ENCODE data around the gene INTS6.

The INTS6 gene

DNA sequence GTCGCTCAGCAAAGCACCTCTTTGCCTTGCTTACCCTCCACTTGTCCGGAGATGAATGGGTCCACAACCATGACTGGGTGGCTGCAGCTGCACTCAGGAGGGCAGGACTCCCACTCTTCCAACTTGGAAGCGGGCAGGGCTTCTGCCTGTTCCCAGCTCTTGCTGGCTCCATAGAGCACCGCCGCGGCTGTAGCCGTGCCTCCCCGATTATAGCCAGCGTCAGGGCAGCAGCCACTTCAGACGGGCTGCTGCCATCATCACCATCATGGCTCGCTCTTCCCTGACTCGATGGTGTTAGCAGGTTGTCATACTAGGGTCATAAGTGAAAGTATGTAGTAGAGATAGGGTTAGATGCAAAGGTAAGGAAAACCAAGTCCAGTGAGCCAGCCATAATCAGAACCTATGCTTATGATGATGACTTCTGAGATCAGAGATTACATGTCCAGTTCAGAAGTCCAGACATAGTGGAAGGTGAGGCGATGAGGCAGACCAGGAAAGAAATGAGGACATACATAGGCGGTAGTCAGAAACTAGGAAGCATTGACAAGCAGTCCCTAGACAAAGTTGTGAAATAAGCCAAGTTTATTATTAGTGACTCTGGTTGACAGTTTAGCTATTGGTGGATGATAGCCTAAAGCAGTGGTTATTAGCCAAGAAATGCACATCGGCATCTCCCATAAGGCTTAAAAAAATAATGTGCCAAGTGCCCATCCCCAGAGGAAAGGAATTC, 4.4 kb upstream of the INTS6 start:
- no peak for DNase-seq

DNA sequence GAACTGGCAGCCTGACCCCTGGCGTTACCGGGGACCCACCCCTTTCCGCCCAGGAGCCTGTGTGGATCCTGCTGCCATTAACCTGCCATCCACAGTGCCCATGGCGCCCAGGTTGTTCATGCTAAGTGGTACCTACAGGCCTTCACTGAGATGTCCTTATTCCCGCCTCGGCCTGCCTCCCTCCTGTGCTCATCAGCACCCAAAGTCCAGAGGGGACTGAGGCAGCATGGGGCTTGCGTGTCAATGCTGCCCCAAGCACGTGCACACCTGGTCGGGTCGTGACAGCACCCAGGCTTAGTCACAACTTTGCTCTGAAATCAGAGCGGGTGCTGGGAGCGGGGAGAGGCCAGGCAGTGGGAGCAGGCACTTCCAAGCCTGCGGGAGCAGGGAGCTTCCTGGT, 3.7 kb upstream of the INTS6 start:
- no peak for DNase-seq

DNA sequence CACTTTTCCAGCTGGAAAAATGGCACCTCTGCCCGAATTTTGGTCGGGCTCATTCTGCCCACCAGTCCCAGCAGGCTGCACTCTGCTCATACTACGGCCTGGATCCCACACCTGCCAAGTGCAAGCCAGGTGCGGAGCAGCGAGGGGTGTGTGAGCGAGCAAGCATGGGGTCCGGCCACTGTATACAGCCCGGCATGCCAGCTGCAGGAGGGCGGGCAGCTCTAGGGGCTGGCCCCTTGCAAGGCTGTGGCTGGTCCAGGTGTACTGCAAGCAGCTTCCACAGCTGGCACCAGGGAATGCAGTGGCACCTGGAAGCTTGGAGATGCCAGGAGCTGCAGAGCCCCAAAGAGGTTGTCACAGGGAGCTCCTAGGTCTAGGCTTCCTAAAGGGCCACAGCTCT, 2.7 kb upstream of the INTS6 start:
- no peak for DNase-seq

DNA sequence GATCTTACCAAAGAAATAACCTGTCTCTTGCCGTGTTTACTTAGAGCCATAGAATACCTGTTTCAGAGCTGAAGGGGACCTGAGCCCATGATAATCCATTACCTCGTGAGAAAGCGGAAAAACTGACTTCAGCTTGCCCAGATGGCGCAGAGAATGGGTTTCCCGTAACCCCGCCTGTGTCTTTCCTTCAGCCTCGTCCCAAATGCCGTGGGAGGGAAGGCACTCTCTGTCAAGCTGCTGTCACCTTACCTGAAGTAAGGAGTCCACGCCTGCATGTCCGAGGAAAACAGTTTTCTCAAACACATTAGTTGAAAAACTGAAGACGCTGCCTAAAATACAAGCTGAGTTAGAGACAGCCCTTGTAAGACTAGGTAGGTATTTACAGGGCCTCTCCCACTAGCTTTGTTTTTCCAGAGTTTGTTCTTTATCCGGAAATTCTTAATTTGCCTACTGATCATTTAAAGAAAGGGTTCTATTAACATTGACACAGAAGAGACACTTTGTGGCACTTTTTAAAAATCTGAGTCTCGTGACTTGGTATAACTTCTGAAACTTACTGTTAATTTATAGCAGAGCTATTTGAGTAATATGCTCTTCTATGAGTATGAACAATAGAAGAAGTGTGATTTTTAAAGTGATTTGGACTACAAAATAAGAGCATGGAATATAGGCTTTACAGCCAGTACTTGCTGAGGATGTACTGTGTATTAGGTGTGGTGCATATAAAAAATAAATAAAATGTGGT, 1.3 kb upstream of the INTS6 start:
- DNase-seq: no peak

DNA sequence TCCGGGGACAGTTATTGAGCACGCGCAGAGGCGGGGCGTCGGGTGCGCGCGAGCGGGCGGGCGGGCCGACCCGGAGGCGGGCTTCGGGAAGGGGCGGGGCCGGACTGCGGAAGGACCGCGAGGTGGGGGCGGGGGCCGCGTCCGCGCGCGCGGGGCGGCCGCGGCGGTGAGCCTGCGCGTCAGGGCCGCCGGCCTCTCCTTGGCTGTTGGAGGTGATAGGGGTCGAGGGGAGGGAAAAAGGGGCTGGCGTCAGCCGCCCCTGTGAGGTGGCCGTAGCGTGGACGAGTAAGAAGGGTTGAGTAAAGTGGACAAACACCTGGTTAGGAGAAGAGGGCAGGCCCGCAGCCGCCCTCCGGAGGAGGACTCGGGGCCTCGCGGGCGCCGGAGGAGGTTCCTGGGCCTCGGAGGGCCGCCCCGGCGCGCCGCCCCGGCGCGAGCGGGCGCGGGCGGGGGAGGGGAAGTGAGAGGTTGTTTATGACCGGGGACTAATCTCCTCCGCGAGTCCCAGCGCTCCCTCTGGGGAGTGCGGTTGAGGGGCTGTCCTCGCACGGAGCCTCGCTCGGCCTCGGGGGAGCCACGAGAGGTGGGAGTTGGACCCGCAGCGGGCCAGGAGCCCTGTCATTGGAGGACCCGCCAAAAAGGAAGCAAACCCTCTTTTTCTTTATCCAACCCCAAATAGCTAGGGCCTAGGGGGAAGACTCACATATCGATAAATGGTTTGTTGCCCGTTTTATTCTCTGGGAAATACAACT, 547 bp upstream of the INTS6 start:
- peak; percentile 98 for DNase-seq

DNA sequence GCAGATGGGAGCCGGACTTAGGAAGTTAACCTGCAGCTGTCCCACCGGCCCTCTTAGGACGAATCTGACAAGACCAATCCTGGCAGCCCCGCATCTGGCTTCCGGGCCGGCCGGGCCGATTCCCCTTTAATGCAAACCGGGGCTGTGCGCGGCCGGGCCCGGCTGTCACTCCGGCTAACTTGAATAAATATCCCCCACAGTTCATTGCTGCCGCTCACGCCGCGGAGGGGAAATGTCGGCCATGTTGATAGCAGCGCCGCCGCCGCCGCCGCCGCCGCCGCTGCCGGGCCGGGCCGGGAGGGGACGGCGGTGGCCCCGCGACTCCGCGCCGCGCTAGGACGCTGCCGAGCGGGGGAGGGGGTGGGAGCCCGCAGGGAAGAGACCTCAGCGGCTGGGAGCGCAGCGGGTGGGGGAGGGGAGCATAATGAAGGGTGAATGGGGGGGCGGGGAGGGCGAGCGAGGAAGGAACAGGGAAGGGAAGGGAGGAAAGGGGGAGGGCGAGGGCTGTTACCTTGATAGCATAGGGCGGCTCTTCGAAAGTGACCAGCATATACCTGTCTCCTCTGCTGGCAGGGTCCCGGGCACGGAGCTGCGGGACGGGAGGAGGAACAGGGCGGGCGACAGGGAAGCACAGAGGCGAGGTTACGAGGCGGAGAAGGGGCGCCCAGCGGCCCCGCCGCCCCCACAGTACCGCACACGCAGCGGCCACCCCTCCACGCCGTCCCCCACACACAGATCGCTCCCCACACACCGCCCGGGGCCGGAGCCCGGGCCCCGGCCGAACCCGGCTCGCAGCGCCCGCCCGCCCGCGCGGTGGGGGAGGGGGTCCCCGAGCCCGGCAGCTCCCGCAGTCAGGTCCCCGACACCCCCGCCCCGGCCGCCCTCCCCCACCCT, 1.1 kb downstream of the INTS6 start:
- DNase-seq: peak; percentile 82

DNA sequence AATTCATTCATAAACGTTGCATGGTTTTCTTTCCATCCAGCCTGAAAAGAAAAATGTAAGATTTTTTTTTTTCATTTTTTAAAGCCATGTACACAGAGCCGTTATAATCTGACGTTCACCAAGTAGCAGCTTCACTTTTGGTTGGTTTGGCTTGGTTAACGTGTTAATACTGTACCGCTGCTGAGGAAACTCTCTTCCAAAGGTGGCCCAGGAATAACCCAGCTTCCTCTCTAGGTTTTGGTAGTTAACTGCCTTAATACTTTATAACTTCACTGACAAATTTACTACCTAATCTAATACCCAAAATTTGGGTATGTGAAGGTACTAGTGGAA, 1.7 kb downstream of the INTS6 start:
- no peak for DNase-seq

DNA sequence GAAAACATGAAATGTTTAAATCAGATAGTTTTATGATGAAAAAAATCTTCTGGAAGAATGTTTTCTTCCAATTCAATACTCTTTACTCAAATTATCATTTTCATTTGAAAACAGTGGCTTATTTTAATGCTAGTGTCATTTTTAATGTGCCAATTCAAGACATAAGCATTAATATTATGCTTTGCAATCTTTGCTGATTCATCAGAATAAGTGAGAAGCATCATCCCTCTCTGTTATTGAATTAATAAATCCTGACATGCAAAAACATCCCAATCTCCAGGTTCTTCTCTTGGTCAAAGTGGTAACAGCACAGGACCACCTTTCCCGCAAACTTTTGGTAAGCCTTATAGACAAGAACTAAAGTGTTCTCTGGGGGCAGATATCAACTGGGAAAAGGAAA, 3.8 kb downstream of the INTS6 start:
- DNase-seq: no peak

DNA sequence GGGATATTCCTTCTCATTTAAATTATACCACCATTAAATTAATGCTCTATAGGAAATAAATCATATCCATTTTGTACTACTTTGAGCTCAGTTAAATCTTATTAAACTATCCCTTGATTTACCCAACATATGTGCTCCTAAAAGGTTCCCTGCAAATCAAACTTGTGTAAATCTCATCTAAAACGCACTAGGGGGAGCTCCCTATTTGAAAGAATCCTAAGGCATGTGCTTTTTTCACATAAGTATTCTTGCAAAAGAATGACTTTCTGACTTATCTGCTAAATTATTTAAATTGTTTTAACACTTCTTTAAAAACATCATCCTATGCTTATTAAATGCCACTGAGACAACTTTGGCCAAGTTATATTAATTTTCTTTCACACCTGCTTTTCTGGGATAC, 7.9 kb downstream of the INTS6 start:
- DNase-seq: no peak

DNA sequence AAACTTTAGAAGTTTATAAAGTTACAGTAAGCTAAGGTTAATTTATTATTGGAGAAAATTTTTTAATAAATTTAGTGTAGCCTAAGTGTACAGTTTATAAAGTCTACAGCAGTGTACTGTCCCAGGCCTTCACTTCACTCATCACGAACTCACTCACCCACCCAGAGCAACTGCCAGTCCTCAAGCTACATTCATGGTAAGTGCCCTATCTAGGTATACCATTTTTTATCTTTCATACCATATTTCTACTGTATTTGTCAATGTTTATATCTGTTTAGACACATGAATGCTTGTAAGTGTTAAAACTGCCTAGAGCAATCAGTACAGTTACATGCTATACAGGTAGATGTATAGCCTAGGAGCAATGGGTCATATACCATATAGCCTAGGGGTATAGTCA, 12.5 kb downstream of the INTS6 start:
- no peak for DNase-seq

DNA sequence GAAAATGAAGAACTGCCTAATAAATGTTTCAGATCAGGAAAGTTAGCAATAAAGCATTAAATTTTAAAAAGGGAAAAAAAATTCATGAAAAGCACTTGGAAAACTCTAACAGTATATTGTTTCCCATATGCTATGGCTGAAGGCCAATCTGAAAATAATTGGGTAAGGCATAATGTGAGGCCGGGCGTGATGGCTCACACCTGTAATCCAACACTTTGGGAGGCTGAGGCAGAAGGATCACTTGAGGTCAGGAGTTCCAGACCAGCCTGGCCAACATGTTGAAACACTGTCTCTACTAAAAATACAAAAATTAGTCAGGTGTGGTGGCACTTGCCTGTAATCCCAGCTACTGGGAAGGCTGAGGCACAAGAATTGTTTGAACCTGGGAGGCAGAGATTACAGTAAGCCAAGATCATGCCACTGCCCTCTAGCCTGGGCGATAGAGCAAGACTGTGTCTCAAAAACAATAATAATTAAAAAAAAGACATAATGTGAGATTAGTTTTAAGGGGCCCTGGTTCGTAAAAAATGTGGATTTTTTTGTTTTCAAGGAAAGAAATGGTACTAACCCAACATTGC, 15.2 kb downstream of the INTS6 start:
- no peak for DNase-seq

DNA sequence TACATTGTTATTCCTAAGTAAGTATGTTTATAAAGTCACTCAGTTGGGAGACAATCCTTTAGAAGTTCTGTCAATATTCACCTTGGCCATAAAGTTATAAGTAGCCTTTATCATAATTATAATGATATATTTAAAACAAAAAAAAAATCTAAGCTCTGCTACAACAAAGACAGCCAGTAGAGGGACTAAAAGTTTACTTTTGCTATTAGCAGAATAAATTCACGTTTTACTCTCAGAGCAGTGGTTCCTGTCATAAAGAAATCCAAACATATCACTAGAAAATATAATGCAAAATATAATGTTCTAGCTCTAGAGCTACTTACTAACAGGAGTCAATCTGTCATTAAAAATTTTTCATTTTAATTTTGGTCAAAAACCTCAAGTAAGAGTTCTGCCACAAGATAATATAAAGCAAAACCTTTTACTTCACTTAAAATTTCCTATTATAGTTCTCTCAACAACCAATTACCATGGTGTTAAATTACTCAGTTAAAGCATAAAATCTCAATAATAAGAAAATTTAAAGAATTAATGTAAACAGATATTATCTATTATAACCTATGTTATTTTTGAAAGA, 17.7 kb downstream of the INTS6 start:
- no peak for DNase-seq

DNA sequence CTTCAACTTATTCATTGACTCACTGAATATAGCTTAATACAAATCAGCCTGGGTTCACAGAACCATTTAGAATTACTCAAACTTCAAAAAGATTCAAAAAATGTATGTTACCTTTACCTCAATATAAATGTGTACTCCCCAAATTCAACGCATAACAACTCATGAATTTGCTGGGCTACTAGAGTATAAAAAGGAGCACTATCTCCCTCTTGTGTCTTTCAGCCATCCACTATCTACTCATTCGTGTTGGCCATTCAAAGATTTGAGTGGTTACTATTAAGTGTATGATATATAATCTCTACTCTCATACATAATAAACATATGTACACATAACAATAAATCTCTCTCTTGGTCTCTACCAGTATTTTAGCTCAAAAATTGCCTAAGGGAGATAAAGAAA, 20.3 kb downstream of the INTS6 start:
- DNase-seq: no peak

DNA sequence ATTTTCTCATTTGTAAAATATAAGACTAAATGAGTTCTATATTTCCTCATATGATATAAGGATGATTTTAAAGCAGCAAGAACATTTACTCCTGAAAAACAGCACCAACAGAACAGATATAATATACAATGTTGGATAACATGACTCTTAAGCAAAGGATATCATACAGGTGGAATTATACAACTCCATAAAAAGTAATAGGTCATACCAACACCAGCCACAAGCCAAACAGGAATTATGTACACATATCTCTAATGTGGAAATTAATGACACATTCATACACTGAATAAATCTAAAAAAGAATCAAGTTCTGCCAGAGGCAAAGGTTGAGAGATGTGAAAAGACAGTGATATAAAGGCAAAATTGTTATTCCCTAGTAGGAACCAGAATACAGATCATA, 25.9 kb downstream of the INTS6 start:
- no peak for DNase-seq

DNA sequence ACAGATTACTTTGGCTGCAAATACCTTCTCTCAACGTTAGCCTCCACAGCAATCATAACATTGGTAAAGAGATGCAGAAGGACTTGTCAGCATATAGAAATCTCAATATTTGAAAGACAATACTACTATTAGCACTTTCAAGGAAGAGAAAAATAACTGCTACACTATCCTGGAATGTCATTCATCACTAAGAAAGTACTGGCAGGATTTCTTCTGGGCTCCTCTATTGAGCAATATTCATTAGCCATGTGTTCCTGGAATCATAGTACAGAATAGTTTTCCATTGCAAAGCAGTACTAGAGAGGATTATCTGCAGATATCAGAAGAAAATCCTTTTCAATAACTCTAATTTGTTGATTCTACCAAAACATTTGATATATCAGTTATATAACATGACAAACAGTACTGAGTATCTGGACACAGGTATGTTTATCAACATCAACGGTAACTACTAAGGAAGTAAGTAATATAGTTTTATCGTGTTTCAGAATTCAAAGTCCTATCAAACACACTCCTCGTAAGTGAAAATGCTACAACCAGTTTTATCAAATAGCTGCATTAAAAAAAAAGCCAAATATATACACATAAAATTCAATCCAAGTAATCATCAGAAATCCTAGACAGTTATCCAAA, 27.3 kb downstream of the INTS6 start:
- no peak for DNase-seq

DNA sequence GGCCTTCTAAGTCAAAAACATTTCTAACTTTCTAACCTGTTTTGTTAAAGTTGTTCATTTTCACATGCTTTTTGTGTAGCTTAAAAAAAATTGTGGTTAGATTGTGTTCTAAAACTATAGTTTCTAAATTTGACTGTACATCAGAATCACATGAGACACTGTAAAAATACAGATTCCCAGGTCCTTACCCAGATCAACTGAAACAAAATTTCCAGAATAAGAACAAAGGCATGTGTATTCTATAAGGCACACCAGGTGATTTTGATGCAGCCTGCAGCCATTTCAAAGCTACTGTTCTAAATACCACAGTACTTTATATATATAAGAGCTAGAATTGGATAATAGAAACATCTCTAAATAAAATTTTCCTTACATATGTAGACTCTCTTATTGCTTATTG, 29.1 kb downstream of the INTS6 start:
- DNase-seq: no peak

DNA sequence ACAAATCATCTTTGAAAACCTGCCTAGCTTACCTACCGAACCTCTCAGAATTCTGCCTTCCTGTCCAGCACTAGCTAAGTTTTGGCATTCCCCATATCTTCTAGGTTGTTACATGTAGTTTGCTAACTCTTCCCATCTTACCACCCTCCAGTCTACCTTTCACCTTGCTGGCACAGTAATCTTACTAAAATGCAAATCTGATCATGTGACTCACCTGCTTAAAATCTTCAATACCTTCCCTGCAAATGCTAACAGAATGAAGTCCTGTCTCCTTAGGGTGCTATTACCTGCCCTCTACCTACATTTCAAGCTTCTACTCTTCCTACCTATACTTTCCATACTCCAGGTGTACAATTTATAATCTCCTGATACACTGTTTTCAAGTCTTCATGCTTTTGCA, 30.4 kb downstream of the INTS6 start:
- no peak for DNase-seq

DNA sequence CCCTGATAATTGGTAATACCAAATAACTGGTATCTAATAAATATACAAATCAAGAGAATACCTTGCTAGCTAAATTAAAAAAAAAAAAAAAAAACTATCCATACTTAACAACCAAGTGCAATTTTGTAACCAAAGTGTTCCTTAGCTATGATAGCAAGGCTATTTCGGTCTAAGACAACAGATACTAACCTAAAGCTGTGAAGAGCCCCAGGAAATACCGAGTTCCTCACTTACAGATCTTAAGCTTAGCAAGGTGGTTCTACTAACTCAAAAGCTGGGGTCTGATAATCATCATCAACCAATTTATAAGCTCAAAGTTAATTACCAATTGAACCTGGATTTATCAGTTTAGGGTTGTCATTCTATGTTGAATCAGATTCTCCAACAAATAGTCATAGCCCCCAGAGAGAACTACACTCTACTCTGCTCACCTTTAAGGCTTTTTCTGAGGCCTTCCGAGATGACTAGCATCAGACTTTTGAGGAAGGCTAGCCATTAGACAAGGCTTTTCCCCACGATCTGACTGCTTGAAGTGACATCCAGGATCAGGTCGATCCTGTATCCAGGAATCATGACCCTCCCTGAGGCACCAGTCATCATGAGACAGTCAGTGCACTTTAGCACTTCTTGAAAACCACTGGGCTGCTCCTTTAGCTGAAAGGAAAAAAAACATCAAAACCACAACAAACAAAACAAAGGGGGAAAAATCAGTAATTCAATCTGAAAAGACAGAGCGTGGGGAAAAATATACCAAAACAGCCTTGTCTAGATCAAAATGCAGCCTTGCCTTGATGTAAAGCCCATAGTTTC, 31.9 kb downstream of the INTS6 start:
- no peak for DNase-seq

DNA sequence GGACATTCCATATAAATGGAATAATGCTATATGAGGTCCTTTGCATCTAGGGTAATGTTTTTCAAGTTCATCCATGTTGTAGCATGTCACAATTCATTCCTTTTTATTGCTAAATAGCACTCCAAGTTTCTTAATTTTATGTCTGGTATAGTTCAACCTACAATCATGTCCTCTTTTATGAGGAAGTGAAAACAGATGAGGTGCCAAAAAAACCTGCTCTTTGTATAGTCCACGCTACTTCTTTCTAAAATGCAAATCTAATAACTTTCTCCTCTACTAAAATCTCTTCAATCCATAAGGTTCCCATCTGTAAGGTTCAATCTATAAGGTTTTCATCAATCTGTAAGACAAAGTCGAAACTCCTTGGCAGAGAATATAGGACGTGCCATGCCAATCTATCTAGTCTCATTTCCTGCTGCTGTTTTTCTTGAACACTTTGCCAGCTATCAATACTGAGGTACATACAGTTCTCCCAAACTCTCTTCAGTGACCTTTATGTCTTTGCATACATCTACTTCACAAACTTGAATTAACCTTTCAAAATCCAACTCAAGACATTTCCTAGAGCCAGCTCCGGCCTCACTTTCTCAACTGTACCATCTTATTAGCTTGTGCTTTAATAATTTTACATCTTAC, 33.7 kb downstream of the INTS6 start:
- no peak for DNase-seq

DNA sequence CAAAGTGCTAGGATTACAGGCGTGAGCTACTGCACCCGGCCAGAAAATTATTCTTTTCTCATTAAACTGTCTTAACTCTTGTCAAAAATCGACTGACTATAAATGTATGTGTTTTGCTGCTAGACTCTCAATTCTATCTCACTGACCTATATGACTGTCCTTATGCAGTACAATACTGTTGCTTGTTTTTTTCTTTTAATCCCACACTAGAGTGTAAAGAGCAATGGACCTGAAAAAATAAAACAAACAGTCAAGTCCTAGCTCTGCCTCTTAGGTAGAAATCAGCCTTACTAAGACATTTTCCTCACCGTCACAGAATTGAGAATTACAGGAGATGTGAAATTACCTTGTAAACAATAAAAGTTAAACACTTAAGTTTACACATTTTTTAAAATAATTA, 35.1 kb downstream of the INTS6 start:
- DNase-seq: no peak
